Melanocyte of skin (primary cell): Measurements from ENCODE around the gene RCN1. TPM values are rescaled to one million over a fixed set of nuclear protein-coding genes. Genes with fewer than 3 reads are reported as not detected.

Experiments
- small RNA-seq, 2 donors: library from RNA; depleted of rRNA; stranded (forward); fragments of <200 nt; gene quantifications; one replicate each; pipeline ENCODE3, GENCODE V24; 2012
- total RNA-seq, 2 donors: library from RNA; depleted of rRNA; stranded (reverse); fragments of >200 nt; gene quantifications; 2 replicates each; pipeline ENCODE4 v1.2.3, GENCODE V29; 2012

RCN1 gene
- 10 to 100 TPM; 40.3 to 80.9 TPM for total RNA-seq

DNA sequence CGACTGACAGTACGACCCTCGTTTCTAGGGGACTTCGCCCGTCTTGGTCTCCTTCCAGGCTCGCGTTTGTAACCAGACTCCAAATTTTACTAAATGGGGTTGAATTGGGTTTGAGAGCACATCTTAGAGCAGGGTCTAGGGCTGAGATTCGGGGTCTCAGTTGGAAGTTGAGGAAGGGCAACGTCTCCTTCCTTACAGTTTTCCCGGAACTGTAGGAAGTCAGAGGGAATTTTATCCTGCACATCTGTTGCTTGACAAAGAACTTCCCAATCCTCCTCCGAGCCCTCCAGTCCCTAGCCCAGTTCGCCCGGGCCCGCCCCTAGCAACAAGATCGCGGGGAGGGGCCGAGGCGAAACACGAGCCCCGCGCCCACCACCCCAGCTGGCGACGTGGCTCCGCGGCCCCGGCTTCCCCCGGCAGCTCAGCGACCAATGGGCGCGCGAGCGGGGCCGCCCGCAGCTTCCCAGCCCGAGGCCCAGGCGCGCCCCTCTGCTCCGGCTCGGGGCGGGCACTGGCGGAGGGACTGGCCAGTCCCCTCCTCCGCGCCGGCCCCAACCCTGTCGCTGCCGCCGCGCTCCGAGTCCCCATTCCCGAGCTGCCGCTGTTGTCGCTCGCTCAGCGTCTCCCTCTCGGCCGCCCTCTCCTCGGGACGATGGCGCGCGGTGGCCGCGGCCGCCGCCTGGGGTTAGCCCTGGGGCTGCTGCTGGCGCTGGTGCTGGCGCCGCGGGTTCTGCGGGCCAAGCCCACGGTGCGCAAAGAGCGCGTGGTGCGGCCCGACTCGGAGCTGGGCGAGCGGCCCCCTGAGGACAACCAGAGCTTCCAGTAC is at the start of gene RCN1:
TSS of gene RCN1 (plus strand) at position 530 of the 826 bp plus-strand sequence. CDS start at position 653, 123 bp downstream.

Small RNA genes lying within 50 kb of the gene (small RNA-seq; reads per million reads assigned to genes)
- 0 to 0.09 reads per million in 2 donors for gene RF00012
